Karpas-422 (cell line): ENCODE measurements around the gene FEN1. TPM values are rescaled to one million over a fixed set of nuclear protein-coding genes. Genes with fewer than 3 reads are reported as not detected.

ENCODE experiments used
- DNase-seq: peaks from one replicate; pipeline ENCODE4 v3.0.0-alpha.2; 2015
- H2AFZ ChIP-seq: fragments of 200-600 bp; sonication (generic); 2 replicates; pipeline ENCODE4 v1.6.1; 2014; ENCODE audit warnings: antibody characterized with exemption, low read length, mixed read lengths
- H3K27ac ChIP-seq: fragments of 200-600 bp; sonication (generic); 2 replicates; pipeline ENCODE4 v1.5.1; 2014; ENCODE audit warnings: mild to moderate bottlenecking, low read length, moderate library complexity
- H3K27me3 ChIP-seq: fragments of 200-600 bp; sonication (generic); 2 replicates; pipeline ENCODE4 v1.6.1; 2014; ENCODE audit warnings: low read length, mixed read lengths
- H3K36me3 ChIP-seq: fragments of 200-600 bp; sonication (generic); 2 replicates; pipeline ENCODE4 v1.6.1; 2014; ENCODE audit warnings: low read length, mixed read lengths; ENCODE audit not compliant: insufficient read depth
- H3K4me1 ChIP-seq: fragments of 200-600 bp; sonication (generic); 2 replicates; pipeline ENCODE4 v1.6.1; 2014; ENCODE audit warnings: mild to moderate bottlenecking, low read length, mixed read lengths
- H3K4me2 ChIP-seq: fragments of 200-600 bp; sonication (generic); 2 replicates; pipeline ENCODE4 v1.6.1; 2014; ENCODE audit warnings: low read length, low read depth, mild to moderate bottlenecking; ENCODE audit not compliant: poor library complexity, severe bottlenecking
- H3K4me3 ChIP-seq: fragments of 200-600 bp; sonication (generic); 2 replicates; pipeline ENCODE4 v1.5.1; 2014; ENCODE audit warnings: mild to moderate bottlenecking, antibody characterized with exemption, low read length, mixed read lengths
- H3K79me2 ChIP-seq: fragments of 200-600 bp; sonication (generic); 2 replicates; pipeline ENCODE4 v1.6.1; 2014; ENCODE audit warnings: mild to moderate bottlenecking, low read length, mixed read lengths
- H3K9ac ChIP-seq: fragments of 200-600 bp; sonication (generic); 2 replicates; pipeline ENCODE4 v1.6.0; 2014; ENCODE audit warnings: low read length
- H3K9me2 ChIP-seq: fragments of 200-600 bp; sonication (generic), shearing (Covaris generic); replicated peaks from 2 replicates; pipeline ENCODE4 v1.6.0; 2014; ENCODE audit warnings: mild to moderate bottlenecking, low read length, moderate library complexity; ENCODE audit not compliant: insufficient read depth
- H3K9me3 ChIP-seq: fragments of 300-700, 200-600 bp; sonication (generic); 2 replicates; pipeline ENCODE4 v1.6.1; 2014; ENCODE audit warnings: low read length, mixed read lengths
- H4K20me1 ChIP-seq: fragments of 200-600 bp; sonication (generic); 2 replicates; pipeline ENCODE4 v1.6.1; 2014; ENCODE audit warnings: mild to moderate bottlenecking, antibody characterized with exemption, low read length, low read depth; ENCODE audit not compliant: insufficient read depth
- total RNA-seq: library from RNA; depleted of rRNA; stranded (reverse); fragments of >200 nt; shearing (Covaris generic); gene quantifications from 2 replicates; pipeline ENCODE4 v1.2.3, GENCODE V29; 2014; ENCODE audit warnings: low replicate concordance

FEN1 gene
- total RNA-seq, 1 experiment from 2014 or later: 18.0 TPM

DNA sequence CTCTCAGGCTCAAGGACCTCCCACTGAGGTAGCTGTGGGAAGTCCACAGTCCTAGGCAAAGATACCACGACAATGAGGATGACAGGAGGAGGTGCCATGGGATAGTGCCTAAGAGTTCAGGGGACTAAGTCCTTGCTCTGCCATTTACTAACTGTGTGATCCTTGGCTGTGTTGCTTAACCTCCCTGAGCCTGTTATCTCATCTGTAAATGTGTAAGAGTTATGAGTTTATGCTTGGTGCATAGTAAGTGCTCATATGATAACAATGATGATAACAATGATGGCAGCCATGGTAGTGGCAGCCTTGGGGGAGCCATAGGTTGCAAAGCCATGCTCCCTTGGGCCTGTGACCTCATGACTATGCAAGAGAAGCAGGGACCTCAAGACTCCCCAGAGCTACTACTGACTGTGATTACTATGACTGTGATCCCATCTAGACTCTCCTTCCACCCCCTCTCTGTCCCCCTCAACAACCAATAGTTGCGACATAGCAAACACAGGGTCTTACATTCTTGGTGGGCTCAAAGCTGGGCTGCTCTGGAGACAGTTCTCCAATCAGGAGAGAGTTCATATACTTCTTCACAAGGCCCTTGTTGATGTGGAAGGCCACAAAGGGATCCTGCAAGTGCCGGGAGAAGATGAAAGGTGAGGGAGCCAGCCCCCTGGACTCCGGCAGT is 20.2 kb downstream of the FEN1 start:
- no peaks in the 10 kb centered on the region for H4K20me1 ChIP-seq
- no peaks in the 10 kb centered on the region for H3K9me3 ChIP-seq
- H3K4me3 ChIP-seq: no peak overlapping the region
- DNase-seq: no peak
- H2AFZ ChIP-seq: no peak overlapping the region
- no peak overlapping the region for H3K4me2 ChIP-seq
- no peaks in the 10 kb centered on the region for H3K9me2 ChIP-seq
- H3K36me3 ChIP-seq: peaks cover 18% of the 10 kb centered on the region
- H3K27ac ChIP-seq: no peak overlapping the region
- H3K79me2 ChIP-seq: peaks cover 11% of the 10 kb centered on the region; the same call in 1 of the 2 replicates
- H3K4me1 ChIP-seq: peaks cover 23% of the 10 kb centered on the region
- no peak overlapping the region for H3K9ac ChIP-seq
- no peaks in the 10 kb centered on the region for H3K27me3 ChIP-seq

DNA sequence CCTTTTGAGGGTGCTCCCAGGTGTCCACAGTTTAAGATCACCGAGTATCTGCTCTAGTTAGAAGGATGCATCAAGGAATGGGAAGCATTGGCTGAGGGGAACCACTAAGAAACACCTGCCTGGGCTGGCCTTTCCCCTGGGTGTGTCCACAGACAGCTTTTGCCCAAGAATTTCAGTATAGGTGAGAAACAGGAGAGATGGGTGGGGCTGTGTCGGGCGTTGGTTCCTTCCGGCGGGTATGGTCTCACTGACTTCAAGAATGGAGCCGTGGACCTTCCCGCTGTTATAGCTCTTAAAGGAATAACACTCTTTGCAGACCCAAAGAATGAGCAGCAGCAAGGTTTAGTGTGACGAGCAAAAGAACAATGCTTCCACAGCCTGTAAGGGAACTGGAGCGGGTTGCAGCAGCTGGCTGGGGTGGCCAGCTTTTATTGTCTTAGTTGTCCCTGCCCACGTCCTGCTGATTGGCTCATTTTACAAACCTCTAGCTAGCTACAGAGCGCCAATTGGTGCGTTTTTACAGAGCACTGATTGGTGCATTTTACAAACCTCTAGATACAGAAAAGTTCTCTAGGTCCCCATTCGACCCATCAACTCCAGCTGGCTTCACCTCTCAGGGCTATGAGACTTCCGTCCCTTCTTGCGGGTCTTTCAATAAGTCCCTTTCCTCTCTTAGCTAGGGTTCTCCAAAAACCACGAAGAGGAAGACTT is 21.7 kb downstream of the FEN1 start:
- H3K4me3 ChIP-seq: peak overlapping the region; percentile 79; the same call in 1 of the 2 replicates
- H3K27ac ChIP-seq: peak overlapping the region; percentile 78
- H3K9ac ChIP-seq: peak overlapping the region; percentile 92
- H3K27me3 ChIP-seq: no peaks in the 10 kb centered on the region
- H2AFZ ChIP-seq: no peak overlapping the region
- peaks cover 11% of the 10 kb centered on the region; the same call in 1 of the 2 replicates for H3K79me2 ChIP-seq
- H4K20me1 ChIP-seq: no peaks in the 10 kb centered on the region
- H3K4me2 ChIP-seq: peak overlapping the region; percentile 83
- peaks cover 23% of the 10 kb centered on the region for H3K4me1 ChIP-seq
- no peaks in the 10 kb centered on the region for H3K9me2 ChIP-seq
- no peak for DNase-seq
- H3K9me3 ChIP-seq: no peaks in the 10 kb centered on the region
- peaks cover 17% of the 10 kb centered on the region for H3K36me3 ChIP-seq

DNA sequence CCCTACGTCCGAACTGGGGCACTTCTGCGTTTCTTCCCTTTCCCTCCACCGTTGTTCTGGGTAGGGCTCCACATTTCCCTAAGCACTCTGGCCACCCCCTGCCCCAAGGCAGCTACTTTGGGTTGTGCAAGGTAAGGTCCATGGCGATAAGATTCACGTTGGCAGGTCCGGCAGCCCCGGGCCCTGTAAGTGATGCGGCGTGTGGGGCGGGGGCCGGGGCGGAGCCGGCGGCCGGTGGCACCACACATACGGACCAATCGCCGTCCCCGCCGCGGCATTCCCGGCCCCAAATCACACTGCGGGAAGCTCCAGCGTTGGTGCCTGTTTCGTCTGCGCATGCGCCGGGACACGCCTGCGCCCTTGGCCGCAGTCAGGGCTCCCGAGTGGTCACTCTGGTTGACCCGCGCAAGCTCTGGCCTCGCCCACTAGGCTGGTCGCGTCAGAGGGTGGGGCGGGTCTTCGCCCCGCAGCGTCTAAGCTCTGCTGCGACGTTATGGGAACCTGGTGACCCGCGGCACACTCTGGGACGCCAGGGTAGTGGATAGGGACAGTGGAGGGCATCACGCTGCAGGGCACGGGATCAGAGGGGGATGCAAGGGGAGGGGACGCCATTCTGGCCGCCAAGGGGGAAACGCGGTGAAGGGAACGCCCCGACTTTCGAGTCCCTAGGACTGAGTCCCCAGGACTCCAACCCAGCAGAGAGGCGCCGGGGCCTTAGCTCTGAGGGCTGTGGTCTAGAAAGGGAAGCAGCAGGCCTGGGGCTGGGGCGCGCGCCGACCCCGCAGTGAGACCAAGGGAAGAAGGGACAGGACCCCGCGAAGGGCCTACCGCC is 22.5 kb downstream of the FEN1 start:
- H3K4me3 ChIP-seq: peak overlapping the region; percentile 79
- peaks cover 27% of the 10 kb centered on the region for H3K4me1 ChIP-seq
- H3K79me2 ChIP-seq: peaks cover 11% of the 10 kb centered on the region; the same call in 1 of the 2 replicates
- H3K27me3 ChIP-seq: no peaks in the 10 kb centered on the region
- no peak overlapping the region for H2AFZ ChIP-seq
- no peaks in the 10 kb centered on the region for H3K9me2 ChIP-seq
- peak overlapping the region; percentile 83 for H3K4me2 ChIP-seq
- peak overlapping the region; percentile 78 for H3K27ac ChIP-seq
- DNase-seq: peak; percentile 83
- peaks cover 10% of the 10 kb centered on the region for H3K36me3 ChIP-seq
- H3K9ac ChIP-seq: peak overlapping the region; percentile 92
- no peaks in the 10 kb centered on the region for H3K9me3 ChIP-seq
- H4K20me1 ChIP-seq: no peaks in the 10 kb centered on the region

DNA sequence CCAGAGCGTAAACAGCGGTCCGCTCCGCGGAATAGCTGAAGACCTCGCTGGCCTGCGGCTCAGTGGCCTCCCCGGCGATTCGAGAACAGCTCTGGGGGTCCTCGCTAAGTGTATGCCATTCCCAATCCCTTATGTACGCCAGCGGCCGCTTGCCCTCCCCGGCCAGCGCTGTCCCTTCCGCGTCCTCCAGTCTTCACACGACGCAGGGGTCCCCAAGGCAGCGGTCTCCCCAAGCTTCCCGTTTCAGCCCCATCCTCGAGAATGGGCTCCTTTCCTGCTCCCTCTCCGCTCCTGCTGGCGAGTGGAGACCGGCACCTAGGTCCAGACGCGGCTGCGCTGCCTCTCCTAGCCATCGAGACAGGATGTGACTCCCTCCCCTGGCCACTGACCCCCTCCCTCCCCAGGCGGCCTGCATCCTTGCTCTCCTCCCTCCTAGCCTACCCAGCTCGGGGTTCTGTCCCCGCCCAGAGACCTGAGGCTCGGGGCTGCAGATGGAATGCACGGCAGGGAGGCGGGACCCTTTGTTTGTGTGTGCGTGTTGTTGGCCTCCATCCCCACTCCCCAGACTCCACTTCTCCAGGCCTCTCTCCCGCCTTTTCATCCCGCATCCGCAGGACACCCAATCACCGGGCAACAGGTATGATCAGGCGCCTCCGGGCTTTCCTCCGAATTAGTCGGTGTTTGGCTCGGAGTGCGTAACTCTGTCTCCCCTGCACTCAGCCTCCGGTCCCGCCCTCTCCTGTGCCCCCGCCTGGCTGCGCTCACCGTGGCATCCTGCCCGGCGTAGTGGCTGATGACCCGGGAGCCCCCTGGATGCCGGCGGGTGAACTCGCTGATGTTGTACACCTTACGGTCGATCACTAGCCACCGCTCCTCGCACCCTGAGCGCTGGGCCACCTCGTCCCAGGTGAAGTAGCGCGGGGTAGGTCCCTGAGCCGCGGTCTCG is 23.4 kb downstream of the FEN1 start:
- no peaks in the 10 kb centered on the region for H4K20me1 ChIP-seq
- no peaks in the 10 kb centered on the region for H3K9me3 ChIP-seq
- peaks cover 27% of the 10 kb centered on the region for H3K4me1 ChIP-seq
- peak overlapping the region; percentile 83 for H3K4me2 ChIP-seq
- DNase-seq: peak; percentile 77
- no peaks in the 10 kb centered on the region for H3K27me3 ChIP-seq
- H3K9ac ChIP-seq: peak overlapping the region; percentile 92
- no peaks in the 10 kb centered on the region for H3K9me2 ChIP-seq
- no peak overlapping the region for H2AFZ ChIP-seq
- peaks cover 10% of the 10 kb centered on the region for H3K36me3 ChIP-seq
- H3K4me3 ChIP-seq: peak overlapping the region; percentile 79
- H3K27ac ChIP-seq: peak overlapping the region; percentile 78
- H3K79me2 ChIP-seq: peaks cover 11% of the 10 kb centered on the region; the same call in 1 of the 2 replicates

DNA sequence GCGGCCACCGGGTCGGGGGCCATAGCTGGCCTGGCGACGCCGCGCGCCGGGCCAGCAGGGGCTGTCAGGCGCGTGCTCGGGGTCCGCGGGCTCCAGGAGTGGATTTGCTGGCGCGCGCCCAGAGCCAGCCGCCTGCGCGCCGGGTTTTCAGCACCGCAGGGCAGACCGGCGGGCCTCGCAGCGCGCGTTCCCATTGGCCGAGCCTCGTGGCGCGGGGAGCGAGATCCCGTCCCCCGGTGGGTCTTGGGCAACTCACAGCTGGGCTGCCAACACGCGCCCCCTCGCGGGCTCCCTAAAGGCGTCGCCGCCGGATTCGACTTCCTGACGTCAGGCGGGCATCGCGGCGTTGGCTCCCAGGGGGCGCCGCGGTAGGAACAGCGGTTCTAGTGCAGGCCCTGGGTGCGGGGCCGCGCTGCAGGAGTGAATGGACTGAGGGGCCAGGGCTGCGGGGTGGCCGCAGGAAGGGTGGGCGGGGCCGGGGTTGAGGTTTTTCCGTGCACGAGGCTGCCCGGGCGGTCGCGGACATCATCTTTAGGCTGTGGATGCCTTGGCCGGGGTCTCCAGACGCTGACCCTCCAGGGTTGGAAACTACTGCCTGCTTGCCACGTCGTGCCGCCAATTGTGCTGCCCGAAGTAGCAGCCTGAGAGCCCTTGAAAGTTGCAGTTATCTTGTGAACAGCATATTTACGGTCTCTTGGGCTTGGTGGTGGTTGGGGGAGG is 24.2 kb downstream of the FEN1 start, which contains the start of gene FADS1:
Gene FADS1, minus strand, starts transcription at position 268 of the 720 bp plus-strand sequence. Its CDS starts 74 bp downstream, at position 194.
- no peaks in the 10 kb centered on the region for H3K27me3 ChIP-seq
- peak within 1 kb of the TSS; percentile 83 for H3K4me2 ChIP-seq
- H3K79me2 ChIP-seq: peaks cover 11% of the 10 kb centered on the region; the same call in 1 of the 2 replicates
- peak; percentile 94 for DNase-seq
- peak within 1 kb of the TSS; percentile 92 for H3K9ac ChIP-seq
- no peaks in the 10 kb centered on the region for H3K9me3 ChIP-seq
- peaks cover 27% of the 10 kb centered on the region for H3K4me1 ChIP-seq
- peaks cover 10% of the 10 kb centered on the region for H3K36me3 ChIP-seq
- H4K20me1 ChIP-seq: no peaks in the 10 kb centered on the region
- H3K9me2 ChIP-seq: no peaks in the 10 kb centered on the region
- H3K4me3 ChIP-seq: peak within 1 kb of the TSS; percentile 79
- H2AFZ ChIP-seq: no peak within 1 kb of the TSS
- peak within 1 kb of the TSS; percentile 78 for H3K27ac ChIP-seq

DNA sequence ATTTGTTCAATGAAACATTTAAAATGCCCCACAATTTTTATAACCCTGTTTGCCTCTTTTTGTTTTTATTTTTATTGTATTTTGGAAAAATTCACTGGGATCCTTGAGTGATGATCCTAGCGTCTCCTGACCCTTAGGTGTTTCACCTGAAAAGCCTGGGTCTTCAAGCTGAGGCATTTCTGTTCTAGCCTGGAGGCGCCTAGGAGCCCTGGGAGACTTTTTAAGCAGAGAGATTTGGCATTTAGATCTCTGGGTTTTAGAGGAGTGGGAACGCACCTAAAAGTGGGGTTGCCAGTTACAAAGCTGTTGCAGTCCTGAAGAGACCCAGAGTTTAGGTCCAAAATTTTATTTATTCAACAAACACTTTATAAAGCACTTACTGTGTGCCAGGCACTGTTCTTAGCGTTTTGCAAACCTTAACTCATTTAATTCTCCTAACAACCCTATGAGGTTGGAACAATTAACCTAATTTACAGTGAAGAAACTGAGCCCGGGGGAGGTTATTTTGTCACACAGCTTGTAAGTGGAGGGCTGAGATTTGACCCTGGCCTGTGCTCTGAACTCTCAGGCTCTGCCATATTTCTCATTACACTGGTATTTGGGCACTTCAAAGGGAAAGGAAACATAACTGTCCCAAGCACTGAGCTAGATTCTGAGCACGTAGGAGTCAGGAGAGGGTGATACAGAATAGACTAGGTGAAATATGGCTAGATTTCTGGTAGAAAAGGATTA is 24.9 kb downstream of the FEN1 start:
- Histone ChIP-seq H2AFZ (no peak overlapping the region), H3K4me3 (peak overlapping the region; percentile 79), H3K9me2 (no peaks in the 10 kb centered on the region), H3K36me3 (peaks cover 10% of the 10 kb centered on the region), H3K27ac (no peak overlapping the region), H3K27me3 (no peaks in the 10 kb centered on the region), H4K20me1 (no peaks in the 10 kb centered on the region), H3K4me2 (peak overlapping the region; percentile 83), H3K9me3 (no peaks in the 10 kb centered on the region), H3K79me2 (peaks cover 11% of the 10 kb centered on the region; the same call in 1 of the 2 replicates), H3K9ac (peak overlapping the region; percentile 92), H3K4me1 (peaks cover 27% of the 10 kb centered on the region)
- DNase-seq: no peak
